ENCODE data around the gene NHLRC4.

The NHLRC4 gene

GRCh38 chr16:530111-530817, 36.5 kb upstream of the NHLRC4 start:
- DNase-seq (ENCODE audit: low read depth), result no peak

- no peak for DNase-seq (ENCODE audit: low read depth)
Observed at GRCh38 chr16:531494-532125, 35.2 kb upstream of the NHLRC4 start.

GRCh38 chr16:533391-534123, 33.2 kb upstream of the NHLRC4 start:
- no peak for DNase-seq (ENCODE audit: low read depth)

DNA sequence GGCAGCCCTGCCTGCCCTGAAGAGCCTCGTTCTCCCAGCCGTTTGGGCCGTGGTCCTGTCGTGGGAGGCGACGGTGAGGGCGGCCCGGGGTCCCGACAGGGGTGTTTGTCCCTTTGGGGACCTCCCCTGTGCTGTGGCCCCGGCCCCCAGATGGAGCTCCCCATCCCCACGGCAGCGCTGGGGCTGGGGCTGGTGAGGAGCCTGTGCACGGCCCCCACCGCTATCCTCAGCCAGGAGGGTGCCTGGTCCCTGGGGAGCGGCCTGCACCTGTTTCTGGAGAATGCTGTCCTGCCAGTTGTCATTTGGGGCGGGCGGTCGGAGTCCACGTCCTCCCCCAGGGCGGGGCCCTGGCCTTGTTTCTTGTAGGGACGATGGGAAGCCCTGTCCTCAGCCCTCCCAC, 32.7 kb upstream of the NHLRC4 start:
- no peak for DNase-seq (ENCODE audit: low read depth)

DNA sequence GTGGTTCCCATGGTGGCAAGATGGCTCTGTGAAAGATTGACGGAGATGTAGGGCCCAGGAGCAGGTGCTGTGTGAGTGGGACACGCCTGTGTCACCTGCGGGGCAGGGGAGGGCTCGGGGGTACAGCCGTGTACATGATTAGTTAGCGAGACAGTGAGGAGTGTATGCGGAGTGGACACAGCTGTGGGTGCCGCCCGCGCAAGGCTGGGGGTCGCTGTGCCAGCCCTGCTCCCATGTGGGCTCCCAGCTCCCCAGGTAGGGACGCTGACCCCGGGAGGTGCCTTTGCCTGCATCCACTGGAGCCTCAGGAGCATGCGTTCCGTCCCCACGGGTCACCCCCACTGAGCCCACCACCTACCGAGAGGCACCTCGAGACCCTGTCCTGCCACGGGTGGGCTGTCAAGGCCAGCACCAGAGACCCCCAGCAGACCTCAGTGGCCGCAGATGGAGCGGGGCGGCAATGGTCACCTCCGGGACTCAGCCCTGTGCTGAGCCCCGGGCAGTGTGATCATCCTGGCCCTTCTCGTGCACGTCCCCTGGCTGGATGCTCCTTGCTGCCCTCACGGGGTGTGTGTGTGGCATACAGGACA, 31.9 kb upstream of the NHLRC4 start:
- DNase-seq (ENCODE audit: low read depth), result no peak

DNA sequence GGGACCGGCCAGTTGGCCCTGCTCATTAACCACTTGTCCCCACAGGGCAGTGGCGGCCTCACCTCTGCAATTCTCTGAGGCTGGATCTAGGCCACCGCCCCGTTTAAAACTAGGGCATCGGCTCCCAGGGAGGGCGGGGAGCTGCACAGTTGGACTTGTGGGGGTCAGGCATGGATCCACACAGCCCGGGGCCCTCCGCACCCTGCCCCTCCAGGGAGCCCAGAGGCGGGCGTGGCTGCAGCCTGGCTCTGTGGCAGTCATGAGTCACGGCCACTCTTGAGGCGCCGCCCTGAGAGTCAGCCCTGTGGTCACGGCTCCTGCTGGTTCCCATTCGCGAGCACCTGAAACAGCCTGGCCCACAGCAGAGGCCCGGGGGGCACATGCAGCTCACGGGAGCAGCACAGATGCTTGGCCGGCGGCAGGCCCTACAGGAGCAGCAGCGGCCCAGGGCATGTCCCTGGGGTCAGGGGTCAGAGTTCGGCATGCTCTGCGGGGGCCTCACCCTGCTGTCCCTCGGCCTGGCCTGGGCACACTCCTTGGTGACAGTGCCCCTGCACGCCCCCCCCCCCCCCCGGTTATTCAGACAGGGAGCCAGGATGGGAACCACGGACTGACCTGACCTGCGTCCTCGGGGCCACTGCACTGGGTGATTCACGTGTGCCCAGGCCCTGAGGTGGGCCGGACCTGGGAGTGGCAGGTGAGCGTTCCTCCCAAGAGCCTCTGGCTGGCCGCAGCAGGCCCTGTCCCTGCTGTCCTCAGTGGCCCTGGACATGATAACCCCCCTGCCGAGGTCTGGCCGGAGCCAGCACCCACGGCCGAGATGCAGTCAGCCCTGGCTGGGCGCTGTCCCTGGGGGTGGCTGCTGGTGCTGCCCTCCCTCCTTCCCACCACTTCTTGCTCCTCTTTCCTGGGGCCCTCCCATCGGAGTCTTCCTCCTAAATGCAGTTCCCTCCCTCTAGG, 31.1 kb upstream of the NHLRC4 start:
- DNase-seq (ENCODE audit: low read depth), result no peak

DNA sequence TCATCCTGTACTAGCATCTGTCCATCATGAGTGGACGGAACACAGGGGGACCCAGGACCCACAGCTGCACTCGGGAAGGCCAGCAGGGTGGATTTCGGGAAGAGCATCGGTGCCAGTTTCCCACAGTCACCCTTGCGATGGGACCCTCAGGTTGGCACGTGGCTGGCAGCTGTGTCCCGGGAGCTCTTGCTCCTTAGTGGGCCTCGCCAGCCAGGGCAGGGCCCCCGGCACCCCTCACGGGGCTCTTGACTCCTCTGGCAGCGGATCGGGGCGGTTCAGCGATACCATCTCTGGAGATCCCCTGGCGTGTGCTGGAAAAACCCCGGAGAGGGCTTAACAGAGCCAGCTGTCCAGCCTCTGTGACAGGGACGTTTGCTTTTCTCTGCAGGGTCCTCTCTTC, 30.1 kb upstream of the NHLRC4 start:
- DNase-seq (ENCODE audit: low read depth), result no peak

DNA sequence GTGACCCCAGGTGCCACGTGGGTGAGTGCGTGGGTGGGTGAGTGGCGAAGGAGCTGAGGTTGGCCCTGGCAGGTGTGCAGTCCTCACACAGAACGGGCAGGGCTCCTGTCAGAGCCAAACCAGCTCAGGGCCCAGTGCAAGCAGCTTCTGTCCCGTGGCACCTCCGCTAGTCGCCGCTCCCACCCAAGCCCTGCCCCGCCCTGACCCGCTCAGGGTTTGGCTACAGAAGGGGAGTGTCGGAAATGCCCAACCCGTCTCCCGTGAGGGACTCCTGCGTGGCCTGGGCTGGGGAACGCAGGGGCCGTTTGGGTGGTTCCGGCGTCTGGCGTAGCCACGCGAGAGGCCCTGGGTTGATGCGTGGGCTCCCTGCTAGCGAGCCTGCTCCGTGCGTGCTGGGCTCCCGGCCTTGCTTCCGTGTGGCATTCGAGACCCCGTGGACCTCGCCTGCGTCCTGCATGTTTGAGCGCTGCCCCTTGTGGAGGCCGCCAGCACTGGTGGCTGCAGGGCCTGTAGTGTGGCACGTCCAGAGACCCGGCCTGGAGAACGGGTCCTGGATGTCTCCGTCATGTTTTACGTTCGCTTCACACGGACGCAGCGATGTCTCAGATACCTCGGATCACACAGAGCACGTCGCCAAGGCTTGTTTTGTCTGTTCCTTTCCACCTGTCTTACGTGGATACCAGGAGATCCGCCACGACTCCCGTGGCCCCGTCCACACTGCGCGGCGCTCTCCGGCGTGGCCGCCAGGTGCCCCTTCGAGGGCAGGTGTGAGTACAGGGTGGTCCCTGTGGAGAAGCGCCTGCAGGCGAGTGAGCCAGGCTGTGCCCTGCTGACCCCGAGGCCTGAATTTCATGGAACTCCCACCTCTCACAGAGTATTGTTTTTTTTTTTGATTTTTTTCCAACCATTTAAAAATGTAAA, 29.1 kb upstream of the NHLRC4 start:
- no peak for DNase-seq (ENCODE audit: low read depth)

DNA sequence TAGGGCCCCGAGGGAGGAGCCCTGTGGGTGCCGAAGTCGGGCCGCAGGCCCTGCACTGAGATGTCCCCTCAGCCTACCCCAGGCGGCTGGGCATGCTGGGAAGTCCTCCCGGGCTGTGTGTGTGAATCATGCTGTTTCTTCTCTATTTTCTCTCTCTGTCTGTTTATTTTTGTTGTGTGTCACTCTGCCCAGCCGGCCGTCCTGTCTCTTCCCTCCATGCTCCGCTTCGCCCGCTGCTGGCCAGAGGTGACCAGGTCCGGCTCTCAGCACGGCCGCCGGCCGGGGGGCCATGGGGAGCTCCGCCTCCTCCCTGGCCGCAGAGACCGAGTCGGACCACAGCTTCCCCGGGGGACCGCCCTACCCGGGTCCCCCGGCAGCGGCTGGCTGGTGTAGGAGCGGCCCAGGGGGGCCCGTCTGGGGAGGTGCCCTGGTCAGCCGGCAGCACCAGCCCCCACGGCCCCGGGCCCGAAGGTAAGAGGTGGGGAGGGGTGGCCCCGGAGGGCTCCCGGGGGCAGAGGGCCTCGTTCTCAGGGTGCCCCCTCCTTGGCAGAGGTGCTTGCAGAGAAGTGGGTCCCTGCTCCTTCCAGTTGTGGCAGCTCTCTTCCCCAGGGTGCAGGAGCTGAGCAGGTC, 26.8 kb upstream of the NHLRC4 start:
- DNase-seq (ENCODE audit: low read depth), result no peak

DNA sequence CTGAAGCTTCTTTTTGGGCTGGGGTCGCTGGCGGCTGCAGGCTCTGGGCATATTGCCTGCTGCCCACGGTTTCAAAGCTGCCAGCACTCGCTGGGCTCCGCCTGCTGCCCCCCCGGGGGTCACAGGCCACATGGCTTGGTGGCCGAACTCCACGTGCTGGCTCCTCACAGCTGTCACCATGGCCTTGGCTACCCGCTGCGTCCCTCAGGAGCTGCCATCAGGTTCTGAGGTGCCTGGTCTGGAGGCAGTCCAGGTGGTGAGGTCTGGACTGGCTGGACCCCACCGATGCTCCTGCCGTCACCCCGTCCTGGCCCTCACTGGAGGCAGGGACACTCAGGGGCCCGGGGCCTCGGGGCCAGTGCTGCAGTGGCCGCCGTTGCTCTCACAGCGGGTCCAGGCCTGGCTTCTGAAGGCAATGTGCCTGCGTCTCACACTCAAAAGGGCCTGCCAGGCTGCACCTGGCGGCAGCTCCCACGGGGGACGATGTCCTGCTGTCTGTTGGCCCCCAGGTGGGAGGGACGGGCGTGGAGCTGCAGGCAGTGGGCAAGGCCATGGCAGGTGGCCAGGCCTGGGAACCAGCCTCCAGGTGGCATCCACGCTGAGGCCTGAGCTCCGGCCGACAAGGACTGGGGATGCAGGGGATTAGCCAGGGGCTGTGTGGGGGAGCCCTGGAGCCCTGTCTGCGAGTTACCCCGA, 26.0 kb upstream of the NHLRC4 start:
- no peak for DNase-seq (ENCODE audit: low read depth)

- no peak for DNase-seq (ENCODE audit: low read depth)
Observed at GRCh38 chr16:543301-544164, 23.3 kb upstream of the NHLRC4 start.

DNA sequence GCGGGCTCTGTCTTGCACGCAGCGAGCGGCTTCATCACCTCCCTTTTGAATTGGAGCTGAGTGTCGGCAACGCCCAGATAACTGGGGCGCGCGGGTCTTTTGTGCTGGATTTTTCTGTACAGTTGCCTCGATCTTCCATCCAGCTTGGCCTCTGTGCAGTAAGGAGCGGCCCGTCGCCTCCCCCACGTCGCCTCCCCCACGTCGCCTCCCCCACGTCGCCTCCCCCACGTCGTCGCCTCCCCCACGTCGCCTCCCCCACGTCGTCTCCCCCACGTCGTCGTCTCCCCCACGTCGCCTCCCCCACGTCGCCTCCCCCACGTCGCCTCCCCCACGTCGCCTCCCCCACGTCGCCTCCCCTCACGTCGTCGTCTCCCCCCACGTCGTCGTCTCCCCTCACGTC, 22.3 kb upstream of the NHLRC4 start:
- DNase-seq (ENCODE audit: low read depth), result no peak

GRCh38 chr16:546909-547770, 19.7 kb upstream of the NHLRC4 start:
- DNase-seq (ENCODE audit: low read depth), result no peak

DNA sequence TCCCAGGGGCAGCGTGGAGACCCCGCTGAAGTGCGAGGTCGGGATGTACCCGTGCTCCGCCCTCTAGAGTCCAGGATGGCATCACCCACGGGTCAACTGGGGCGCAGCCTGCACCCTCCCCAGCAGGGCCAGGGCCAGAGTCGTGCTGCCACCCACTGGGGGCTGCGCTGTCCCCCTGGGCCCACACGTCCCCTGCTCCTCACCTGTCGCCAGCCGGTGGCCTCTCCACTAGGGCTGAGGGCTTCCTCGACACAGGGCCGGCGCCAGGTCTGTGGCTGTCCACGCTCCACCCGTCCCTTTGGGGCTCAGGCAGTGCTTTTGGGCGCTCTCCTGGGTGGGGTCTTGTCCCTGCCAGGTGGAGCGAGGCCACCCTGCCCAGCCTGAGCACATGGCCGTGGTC, 18.2 kb upstream of the NHLRC4 start:
- no peak for DNase-seq (ENCODE audit: low read depth)

- DNase-seq (ENCODE audit: low read depth), result no peak
Observed at GRCh38 chr16:549544-550263, 17.1 kb upstream of the NHLRC4 start.

DNA sequence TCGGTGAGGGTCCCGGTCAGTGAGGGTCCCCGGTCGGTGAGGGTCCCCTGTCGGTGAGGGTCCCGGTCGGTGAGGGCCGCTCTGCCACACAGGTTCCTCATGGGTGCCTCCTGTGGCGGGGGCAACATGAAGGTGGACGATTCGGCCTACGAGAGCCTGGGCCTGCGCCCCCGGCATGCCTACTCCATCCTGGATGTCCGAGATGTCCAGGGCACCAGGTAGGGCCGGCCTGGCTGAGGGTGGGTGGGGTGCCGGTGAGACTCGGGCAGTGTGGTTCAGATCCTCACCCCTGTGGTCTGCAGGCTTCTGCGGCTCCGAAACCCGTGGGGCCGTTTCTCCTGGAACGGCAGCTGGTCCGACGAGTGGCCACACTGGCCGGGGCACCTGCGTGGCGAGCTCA, 15.6 kb upstream of the NHLRC4 start:
- DNase-seq (ENCODE audit: low read depth), result no peak

GRCh38 chr16:552171-552570, 14.6 kb upstream of the NHLRC4 start:
- DNase-seq (ENCODE audit: low read depth), result no peak
